Heart left ventricle (tissue), 13 donors: ENCODE measurements around the gene COP1.

ENCODE experiments used
- CTCF ChIP-seq, 12 donors: fragments of 200-600 bp; sonication (generic) in 4 of 12; IDR thresholded peaks; one replicate each; pipeline versions ENCODE4 v1.5.0 to v1.8.0; 2018 to 2022; ENCODE audit warnings: antibody characterized with exemption in 12 of 12, mild to moderate bottlenecking in 5 of 12
- POLR2A ChIP-seq, 2 donors: fragments of 450-650 bp; IDR thresholded peaks; one replicate each; pipeline ENCODE4 v1.6.1; 2017; ENCODE audit warnings: antibody characterized with exemption in 2 of 2, mild to moderate bottlenecking in 2 of 2, moderate library complexity in 2 of 2
- donor health status: ischemic (EF 13 %, LVEDD 7.1; RV severe dilation, severe dysfunction).
- donor health status: DM: no; HTN: yes; CAD: no.
- donor health status: DM: no; HTN: no; CAD: no.
- donor health status: ischemic (EF 25% LVEDD 6.9; RV normal size, moderate dysfunction).
- donor health status: ischemic (EF 25% LVEDD 5.7; RV mildly dilated, moderate dysfunction).
- donor health status: ischemic (EF 35%, LVEDD 5.7; RV mildly dilated, moderate dysfunction).
- donor health status: nonischemic (EF 11% LVEDD 7.7; RV severe dilation, severe dysfunction).
- donor health status: DM: yes; HTN: yes; CAD: no.
- donor health status: PGD.
- donor health status: ischemic (EF 29% LVEDD 5.4; RV normal size, mild dysfunction).
- donor health status: nonischemic (EF 23%, LVEDD 6.1; RV moderate dilation, normal function).

- TF ChIP-seq CTCF (IDR thresholded peaks at IDR 0.05), result no peak
- TF ChIP-seq POLR2A (IDR thresholded peaks at IDR 0.05), result no peak
These were observed 174.9 kb downstream of the COP1 start for GRCh38 chr1:176032040-176032645.
